Measurements from ENCODE around the gene ANXA4.

GRCh38 chr2:69715964-69716363 is 26.0 kb upstream of the ANXA4 start:
- TF ChIP-seq CTCF (IDR thresholded peaks at IDR 0.05) (no peak), POLR2A (IDR thresholded peaks at IDR 0.05) (no peak)

Measured in thyroid gland (tissue), 4 donors.